Measurements from ENCODE around the gene PCYOX1L. TPM values are rescaled to one million over a fixed set of nuclear protein-coding genes. Genes with fewer than 3 reads are reported as not detected.

PCYOX1L gene
- total and polyA plus RNA-seq, 2 of the 8 experiments (the other 6 are each of a cell fraction or from before 2014, with no cell fraction given) = 6.8 to 17.2 TPM

GRCh38 chr5:149380466-149381121 lies 22.7 kb downstream of the PCYOX1L start:
- Histone ChIP-seq H4K91ac (replicated peaks; ENCODE audit: insufficient read length, low read length) (no peak overlapping the region), H2BK15ac (ENCODE audit: low read length) (no peak overlapping the region), H3K79me2 (ENCODE audit: control insufficient read depth in 1 of 2, insufficient read depth in 2 of 2, low read length in 2 of 2) (no peaks in the 10 kb centered on the region), H3K27ac (ENCODE audit: low read depth, low read length) (no peak overlapping the region), H4K20me1 (replicated peaks in 1 of 2; ENCODE audit: control insufficient read depth in 1 of 2, insufficient read depth in 2 of 2, low read length in 2 of 2) (no peaks in the 10 kb centered on the region), H3K79me1 (ENCODE audit: low read depth, low read length) (no peaks in the 10 kb centered on the region), H3K4ac (replicated peaks; ENCODE audit: insufficient read length, low read depth, low read length) (no peak overlapping the region), H4K5ac (ENCODE audit: insufficient read length, low read depth, low read length) (no peak overlapping the region), H2BK5ac (ENCODE audit: low read depth, low read length) (no peak overlapping the region), H4K8ac (ENCODE audit: extremely low read depth, insufficient read depth, low read length) (no peak overlapping the region; the same call in 1 of the 2 replicates), H3K9ac (replicated peaks in 1 of 4; ENCODE audit: extremely low read depth in 1 of 4, low read depth in 3 of 4, low read length in 3 of 4) (no peak overlapping the region), H2BK20ac (ENCODE audit: low read length) (no peak overlapping the region), H2BK120ac (replicated peaks; ENCODE audit: low read depth, low read length) (no peak overlapping the region), H3K36me3 (ENCODE audit: control insufficient read depth in 2 of 4, insufficient read depth in 4 of 4, low read length in 3 of 4) (no peaks in the 10 kb centered on the region), H3K4me2 (ENCODE audit: insufficient read depth in 1 of 2, low read depth in 2 of 2, low read length in 2 of 2) (no peak overlapping the region), H3K27me3 (replicated peaks in 1 of 4; ENCODE audit: control insufficient read depth in 3 of 4, extremely low read depth in 1 of 4, insufficient read depth in 3 of 4, low read length in 3 of 4) (no peaks in the 10 kb centered on the region), H2AFZ (ENCODE audit: low read length) (no peak overlapping the region), H3K23me2 (ENCODE audit: low read depth, low read length) (no peaks in the 10 kb centered on the region), H3K4me3 (ENCODE audit: extremely low read depth in 1 of 4, insufficient read depth in 2 of 4, low read depth in 3 of 4, low read length in 4 of 4) (no peak overlapping the region), H2AK5ac (ENCODE audit: low read depth, low read length) (no peak overlapping the region), H3K18ac (ENCODE audit: extremely low read depth, low read length) (no peak overlapping the region), H3K23ac (ENCODE audit: insufficient read length) (no peak overlapping the region), H3K4me1 (replicated peaks in 1 of 4; ENCODE audit: control insufficient read depth in 3 of 4, insufficient read depth in 4 of 4, low read length in 3 of 4) (no peaks in the 10 kb centered on the region; a peak in 3 of 7 replicates), H3K14ac (ENCODE audit: insufficient read length) (no peak overlapping the region), H2BK12ac (ENCODE audit: low read depth, low read length) (no peak overlapping the region), H3K56ac (replicated peaks; ENCODE audit: insufficient read length, low read depth, low read length) (no peak overlapping the region), H3K9me3 (ENCODE audit: insufficient read depth in 2 of 2, low read depth in 1 of 2, low read length in 1 of 2) (no peaks in the 10 kb centered on the region)
- no peak for DNase-seq (ENCODE audit: low read depth in 1 of 2, low spot score in 2 of 2)
- POLR2A ChIA-PET (ENCODE audit: partially characterized antibody) = interaction anchor here (1.0 to 1.3 kb wide), 3 partner anchors 53 to 58 kb away, joined by 3 to 4 read pairs (median 3); no protein-coding TSS in a partner anchor
- WGBS, 2 experiments (ENCODE audit: extremely low coverage in 1 of 2, insufficient coverage in 1 of 2, insufficient read length in 1 of 2, insufficient replicate concordance in 2 of 2, low coverage in 1 of 2, low lambda C conversion rate in 2 of 2, missing lambda C conversion rate in 1 of 2) = 89% methylated on average over 12 of the region's 16 CpGs; no CpG with 5 or more reads in 1 of the 2 experiments
- CTCF ChIA-PET (ENCODE audit: partially characterized antibody) = interaction anchor here (0.5 to 46.1 kb wide), 32 partner anchors 9 to 1298 kb away, joined by 3 to 1310 read pairs (median 6); partner anchors contain the start of gene PCYOX1L
- FAIRE-seq = no peak
- TF ChIP-seq POLR2AphosphoS5 (IDR thresholded peaks at IDR 0.05; ENCODE audit: low read depth, low read length) = no peak
- no peak for TF ChIP-seq BACH1 (IDR thresholded peaks at IDR 0.05; ENCODE audit: low read length)
- TF ChIP-seq ATF2 (IDR thresholded peaks at IDR 0.05; ENCODE audit: low read length) = no peak
- no peak for TF ChIP-seq HDAC6 (IDR thresholded peaks at IDR 0.05; ENCODE audit: low read depth, low read length)
- no peak for TF ChIP-seq MAFK (IDR thresholded peaks at IDR 0.05; ENCODE audit: low read depth, low read length)
- no peak for TF ChIP-seq JUN (IDR thresholded peaks at IDR 0.05; ENCODE audit: low read depth, low read length)
- no peak for TF ChIP-seq CREB1 (IDR thresholded peaks at IDR 0.05)
- no peak for TF ChIP-seq SP4 (IDR thresholded peaks at IDR 0.05; ENCODE audit: low read length)
- TF ChIP-seq POU5F1 (IDR thresholded peaks at IDR 0.05; ENCODE audit: low read depth, low read length) = no peak
